GM06990 (cell line): ENCODE data around the gene VRK2.

ENCODE experiments used
- DNase-seq: peaks from one replicate; pipeline ENCODE4 v3.0.0-alpha.2; 2011; ENCODE audit not compliant: insufficient read length; ENCODE audit errors: extremely low read depth
- H3K27me3 ChIP-seq: replicated peaks from 2 replicates; pipeline ENCODE4 v1.6.0; 2011; ENCODE audit warnings: low read length; ENCODE audit not compliant: control insufficient read depth, insufficient read depth
- H3K36me3 ChIP-seq: 2 replicates; pipeline ENCODE4 v1.5.1; 2011; ENCODE audit warnings: low read length; ENCODE audit not compliant: control insufficient read depth, insufficient read depth
- H3K4me3 ChIP-seq: replicated peaks from 2 replicates; pipeline ENCODE4 v1.5.1; 2011; ENCODE audit warnings: low read depth, mild to moderate bottlenecking, control low read depth, low read length
- CTCF ChIP-seq: IDR thresholded peaks from 2 replicates; pipeline ENCODE4 v1.5.1; 2011; ENCODE audit warnings: low read length, control low read depth, mild to moderate bottlenecking, inconsistent platforms; ENCODE audit not compliant: insufficient read depth, poor library complexity, severe bottlenecking

The VRK2 gene

GRCh38 chr2:58055033-58055786, 8.6 kb downstream of the VRK2 start:
- H3K4me3 ChIP-seq, result no peak overlapping the region
- TF ChIP-seq CTCF, result no peak

GRCh38 chr2:58056192-58056916, 9.7 kb downstream of the VRK2 start:
- Histone ChIP-seq H3K4me3 (no peak overlapping the region), H3K27me3 (no peaks in the 10 kb centered on the region), H3K36me3 (no peaks in the 10 kb centered on the region; the same call in 1 of the 2 replicates)
- TF ChIP-seq CTCF, result no peak
- no peak for DNase-seq

More at GRCh38 chr2:58055033-58055786, 8.6 kb downstream of the VRK2 start:
- Histone ChIP-seq H3K27me3 (no peaks in the 10 kb centered on the region), H3K36me3 (no peaks in the 10 kb centered on the region; the same call in 1 of the 2 replicates)
- no peak for DNase-seq

- Histone ChIP-seq H3K4me3 (no peak overlapping the region), H3K36me3 (no peaks in the 10 kb centered on the region; the same call in 1 of the 2 replicates), H3K27me3 (no peaks in the 10 kb centered on the region)
- TF ChIP-seq CTCF, result no peak
- no peak for DNase-seq
Observed at GRCh38 chr2:58057707-58058530, 11.3 kb downstream of the VRK2 start.

GRCh38 chr2:58063641-58064040, 17.0 kb downstream of the VRK2 start:
- no peak for DNase-seq
- Histone ChIP-seq H3K36me3 (no peaks in the 10 kb centered on the region), H3K27me3 (no peaks in the 10 kb centered on the region), H3K4me3 (no peak overlapping the region)
- no peak for TF ChIP-seq CTCF

- no peak for TF ChIP-seq CTCF
- no peak for DNase-seq
- H3K36me3 ChIP-seq, result no peaks in the 10 kb centered on the region
- no peak overlapping the region for H3K4me3 ChIP-seq
- no peaks in the 10 kb centered on the region for H3K27me3 ChIP-seq
Observed at GRCh38 chr2:58064086-58064485, 17.5 kb downstream of the VRK2 start.
